Mesothelial cell of epicardium (in vitro differentiated cells): ENCODE results near the gene SP9. TPM values are rescaled to one million over a fixed set of nuclear protein-coding genes. Genes with fewer than 3 reads are reported as not detected.

ENCODE experiments used
- total RNA-seq: library from RNA; stranded (reverse); gene quantifications from 3 replicates; pipeline ENCODE4 v1.2.1, GENCODE V29; 2021

Gene SP9
- total RNA-seq, 1 donor from 2014 or later = 1.1 TPM

Other genes with a start within 250 kb of the SP9 start
- 83.9 to 94.2 TPM (median 87.3 TPM) in 3 replicates for gene OLA1, start 86.4 kb upstream of the SP9 start, total RNA-seq
- 26.5 to 29.0 TPM (median 26.8 TPM) in 3 replicates for gene SCRN3, start 60.8 kb downstream of the SP9 start, total RNA-seq
- gene GPR155, start 152.1 kb downstream of the SP9 start, total RNA-seq = 4.4 to 7.2 TPM (median 4.6 TPM) in 3 replicates